RWPE1 (cell line): ENCODE data around the gene SLC26A2.
A peak's percentile ranks its signal among the peaks of the same experiment; 100 is the strongest.

Experiments used
- CTCF ChIA-PET: fragments of 350-600 bp; sonication (Branson Sonifier 250); formaldehyde crosslinking; extraction: SDS; loops from one replicate; lab custom pipeline; 2021; lab: Yijun Ruan, JAX
- POLR2A ChIA-PET: fragments of 400-600 bp; formaldehyde crosslinking; extraction: SDS; loops from one replicate; lab custom pipeline; 2020; ENCODE audit warnings: antibody characterized with exemption; ENCODE audit not compliant: low non-redundant PET; lab: Yijun Ruan, JAX
- DNase-seq: peaks from one replicate; pipeline ENCODE4 v3.0.0; 2012; ENCODE audit warnings: low spot score
- H3K27ac ChIP-seq: fragments of 450-650 bp; 2 replicates; pipeline ENCODE4 v1.5.1; 2017
- TF ChIP-seq, protein P1 (sequence below): fragments of 450-650 bp; conservative IDR thresholded peaks from 2 replicates; pipeline ENCODE4 v1.5.1; 2017; ENCODE audit warnings: low read depth, mild to moderate bottlenecking

The SLC26A2 gene

DNA sequence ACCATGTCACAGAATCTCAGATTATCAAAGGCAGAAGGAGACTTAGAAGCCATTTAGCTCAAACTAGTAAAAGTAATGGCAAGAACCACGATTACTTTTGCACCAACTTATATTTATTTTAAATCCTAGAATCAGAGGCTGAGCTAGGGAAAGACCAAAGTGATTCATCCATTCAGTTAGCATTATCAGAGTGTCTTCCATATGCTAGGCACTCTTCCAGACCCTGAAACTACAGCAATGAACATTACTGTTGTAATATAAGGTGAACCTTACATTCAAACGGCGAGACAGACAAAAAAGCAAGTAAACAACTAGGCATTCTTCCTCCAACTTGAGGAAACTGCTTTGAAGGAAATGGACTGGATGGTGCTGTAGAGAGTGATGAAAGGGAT is 23.9 kb upstream of the SLC26A2 start:
- POLR2A ChIA-PET: interaction anchor here (0.6 kb wide), 1 partner anchor 24 kb away, joined by 3 read pairs; the partner anchor contains the start of gene SLC26A2
- CTCF ChIA-PET: interaction anchor here (0.6 to 0.9 kb wide), 5 partner anchors 54 to 426 kb away, joined by 3 to 5 read pairs (median 3); no protein-coding TSS in a partner anchor
- no peak for DNase-seq
- TF ChIP-seq, protein P1, sequence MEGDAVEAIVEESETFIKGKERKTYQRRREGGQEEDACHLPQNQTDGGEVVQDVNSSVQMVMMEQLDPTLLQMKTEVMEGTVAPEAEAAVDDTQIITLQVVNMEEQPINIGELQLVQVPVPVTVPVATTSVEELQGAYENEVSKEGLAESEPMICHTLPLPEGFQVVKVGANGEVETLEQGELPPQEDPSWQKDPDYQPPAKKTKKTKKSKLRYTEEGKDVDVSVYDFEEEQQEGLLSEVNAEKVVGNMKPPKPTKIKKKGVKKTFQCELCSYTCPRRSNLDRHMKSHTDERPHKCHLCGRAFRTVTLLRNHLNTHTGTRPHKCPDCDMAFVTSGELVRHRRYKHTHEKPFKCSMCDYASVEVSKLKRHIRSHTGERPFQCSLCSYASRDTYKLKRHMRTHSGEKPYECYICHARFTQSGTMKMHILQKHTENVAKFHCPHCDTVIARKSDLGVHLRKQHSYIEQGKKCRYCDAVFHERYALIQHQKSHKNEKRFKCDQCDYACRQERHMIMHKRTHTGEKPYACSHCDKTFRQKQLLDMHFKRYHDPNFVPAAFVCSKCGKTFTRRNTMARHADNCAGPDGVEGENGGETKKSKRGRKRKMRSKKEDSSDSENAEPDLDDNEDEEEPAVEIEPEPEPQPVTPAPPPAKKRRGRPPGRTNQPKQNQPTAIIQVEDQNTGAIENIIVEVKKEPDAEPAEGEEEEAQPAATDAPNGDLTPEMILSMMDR: no peak
- H3K27ac ChIP-seq: peak overlapping the region; percentile 93

GRCh38 chr5:149937610-149938009 is 22.9 kb upstream of the SLC26A2 start:
- peak; percentile 70 for DNase-seq
- TF ChIP-seq, protein P1: no peak
- CTCF ChIA-PET: interaction anchor here (0.7 to 0.9 kb wide), 2 partner anchors 85 to 101 kb away, joined by 3 to 4 read pairs; no protein-coding TSS in a partner anchor
- POLR2A ChIA-PET: no interaction called here
- peak overlapping the region; percentile 93 for H3K27ac ChIP-seq

- peak; percentile 79 for DNase-seq
- TF ChIP-seq, protein P1: no peak
- peak overlapping the region; percentile 93 for H3K27ac ChIP-seq
- ChIA-PET CTCF (no interaction called here), POLR2A (no interaction called here)
These were observed 22.3 kb upstream of the SLC26A2 start for GRCh38 chr5:149938279-149938678.

DNA sequence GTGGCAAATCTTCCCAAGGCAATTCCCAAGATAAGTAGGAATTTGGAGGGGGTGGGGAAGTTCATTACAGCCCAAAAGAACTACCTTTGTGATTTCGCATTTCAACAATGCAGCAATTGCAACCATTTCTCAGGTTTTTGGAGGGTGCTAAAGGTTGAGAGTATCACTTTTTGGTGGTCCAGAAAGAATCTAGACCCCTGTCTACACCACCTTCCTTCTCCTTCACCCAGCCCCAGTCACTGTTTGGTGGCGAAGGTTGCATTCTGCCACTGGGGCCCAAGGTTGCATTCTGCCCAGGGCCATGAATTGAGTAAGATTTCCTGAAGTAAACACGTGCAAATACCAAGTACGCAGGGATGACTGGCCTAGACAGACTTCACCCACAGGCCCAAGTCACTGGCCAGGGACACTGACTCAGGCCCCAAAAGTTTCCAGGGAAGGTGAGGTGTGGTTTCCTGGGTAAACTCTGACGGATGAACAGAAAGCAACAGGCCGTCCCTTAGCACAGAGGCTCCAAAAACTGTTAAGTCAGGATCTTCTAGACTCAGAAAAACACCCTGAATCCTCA is 21.7 kb upstream of the SLC26A2 start:
- peak; percentile 96 for DNase-seq
- TF ChIP-seq, protein P1: no peak
- ChIA-PET CTCF (interaction anchor here (0.6 to 0.9 kb wide), 2 partner anchors 20 to 102 kb away, joined by 3 to 5 read pairs; no protein-coding TSS in a partner anchor), POLR2A (interaction anchor here (0.6 kb wide), 1 partner anchor 13 kb away, joined by 3 read pairs; no protein-coding TSS in a partner anchor)
- H3K27ac ChIP-seq: peak overlapping the region; percentile 93

- H3K27ac ChIP-seq: peak overlapping the region; percentile 93
- CTCF ChIA-PET: interaction anchor here (0.6 to 0.9 kb wide), 4 partner anchors 20 to 341 kb away, joined by 3 to 5 read pairs (median 4); no protein-coding TSS in a partner anchor
- DNase-seq: no peak
These were observed 21.0 kb upstream of the SLC26A2 start for GRCh38 chr5:149939546-149939945.

DNA sequence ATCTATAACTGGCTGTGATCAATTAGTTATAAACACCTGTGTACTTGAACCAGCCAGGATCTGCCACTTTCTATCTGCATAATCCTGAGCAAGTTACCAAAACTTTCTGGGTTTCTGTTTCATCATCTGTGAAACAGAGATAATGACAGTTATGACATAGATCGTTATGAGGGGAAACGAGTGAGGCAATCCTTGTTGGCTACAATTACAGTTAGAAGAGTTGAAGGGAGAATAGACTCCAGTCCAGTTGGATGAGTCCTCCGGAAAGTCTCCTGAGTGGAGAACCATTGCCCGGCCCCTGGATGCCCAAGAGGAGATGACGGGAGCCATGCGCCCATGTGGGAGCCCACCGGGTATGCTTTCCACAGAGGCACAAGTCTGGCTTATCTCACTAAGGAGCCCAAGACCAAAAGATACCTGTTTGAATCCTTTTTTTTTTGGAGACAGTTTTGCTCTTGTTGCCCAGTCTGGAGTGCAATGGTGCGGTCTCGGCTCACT is 20.4 kb upstream of the SLC26A2 start:
- ChIA-PET POLR2A (interaction anchor here (0.7 kb wide), 1 partner anchor 20 kb away, joined by 3 read pairs; no protein-coding TSS in a partner anchor), CTCF (interaction anchor here (0.6 to 0.7 kb wide), 2 partner anchors 222 to 310 kb away, joined by 3 read pairs; no protein-coding TSS in a partner anchor)
- no peak for DNase-seq
- TF ChIP-seq, protein P1: no peak
- H3K27ac ChIP-seq: peak overlapping the region; percentile 86

More at GRCh38 chr5:149939546-149939945, 21.0 kb upstream of the SLC26A2 start:
- POLR2A ChIA-PET: interaction anchor here (0.6 to 0.7 kb wide), 2 partner anchors 13 to 21 kb away, joined by 3 read pairs; no protein-coding TSS in a partner anchor
- TF ChIP-seq, protein P1: no peak
